IMR-90 (cell line): Measurements from ENCODE around the gene EMID1. TPM values are rescaled to one million over a fixed set of nuclear protein-coding genes. Genes with fewer than 3 reads are reported as not detected.

ENCODE experiments used
- ATAC-seq: fragments of 200-7000 bp; cut with Tn5 transposase; 2 replicates; pipeline ENCODE4 v1.9.1; 2020; ENCODE audit warnings: low read depth, mild to moderate bottlenecking, moderate library complexity
- BruUV-seq: library from RNA; stranded (reverse); fragments of 400-500 nt; replicated peaks from 2 replicates; lab custom pipeline; 2021; lab: Mats Ljungman, UMichigan
- CTCF ChIA-PET: fragments of 300-600 bp; formaldehyde crosslinking; extraction: SDS; loops from one replicate; lab custom pipeline; 2021; ENCODE audit warnings: antibody characterized with exemption; lab: Yijun Ruan, JAX
- POLR2A ChIA-PET: fragments of 300-600 bp; sonication (Branson Sonifier 250); formaldehyde crosslinking; loops from one replicate; lab custom pipeline; 2022; ENCODE audit warnings: antibody characterized with exemption; ENCODE audit not compliant: unreplicated experiment; lab: Charles Lee
- DNase-seq: peaks from one replicate; pipeline ENCODE4 v3.0.0; 2013
- H2AFZ ChIP-seq: replicated peaks from 2 replicates; pipeline ENCODE3; 2013; ENCODE audit warnings: low read length, mild to moderate bottlenecking; ENCODE audit not compliant: poor library complexity
- H2AK5ac ChIP-seq: 2 replicates; pipeline ENCODE4 v1.6.1; 2013; ENCODE audit warnings: low read depth, low read length, inconsistent platforms
- H2AK9ac ChIP-seq: replicated peaks from 2 replicates; pipeline ENCODE3; 2013; ENCODE audit warnings: mild to moderate bottlenecking, low read depth, low read length, moderate library complexity; ENCODE audit not compliant: poor library complexity
- H2BK120ac ChIP-seq: 2 replicates; pipeline ENCODE4 v1.6.1; 2013; ENCODE audit warnings: low read depth, low read length, inconsistent platforms
- H2BK15ac ChIP-seq: 3 replicates; pipeline ENCODE4 v1.6.1; 2013; ENCODE audit warnings: low read depth, low read length, inconsistent platforms
- H2BK20ac ChIP-seq: 2 replicates; pipeline ENCODE4 v1.6.1; 2013; ENCODE audit warnings: low read depth, mild to moderate bottlenecking, inconsistent platforms, low read length, moderate library complexity
- H2BK5ac ChIP-seq: 2 replicates; pipeline ENCODE4 v1.6.1; 2013; ENCODE audit warnings: mild to moderate bottlenecking, low read depth, low read length, inconsistent platforms; ENCODE audit not compliant: poor library complexity, severe bottlenecking
- H3K14ac ChIP-seq: replicated peaks from 2 replicates; pipeline ENCODE4 v1.6.1; 2013; ENCODE audit warnings: low read depth, low read length, inconsistent platforms
- H3K18ac ChIP-seq: 2 replicates; pipeline ENCODE4 v1.6.1; 2013; ENCODE audit warnings: low read depth, low read length, control low read depth
- H3K23ac ChIP-seq: 2 replicates; pipeline ENCODE4 v1.6.1; 2013; ENCODE audit warnings: low read depth, low read length, inconsistent platforms
- H3K27ac ChIP-seq: 2 replicates; pipeline ENCODE4 v1.5.1; 2013; ENCODE audit warnings: mild to moderate bottlenecking, control low read depth, low read length; ENCODE audit not compliant: insufficient read depth
- H3K27me3 ChIP-seq: 2 replicates; pipeline ENCODE4 v1.6.1; 2013; ENCODE audit warnings: low read length; ENCODE audit not compliant: control insufficient read depth, insufficient read depth
- H3K36me3 ChIP-seq: 2 replicates; pipeline ENCODE4 v1.6.1; 2013; ENCODE audit warnings: low read length, mixed read lengths; ENCODE audit not compliant: control insufficient read depth, insufficient read depth
- H3K4ac ChIP-seq: 2 replicates; pipeline ENCODE4 v1.6.1; 2013; ENCODE audit warnings: low read depth, low read length, inconsistent platforms
- H3K4me1 ChIP-seq: 2 replicates; pipeline ENCODE4 v1.6.1; 2013; ENCODE audit warnings: low read length, mixed read lengths; ENCODE audit not compliant: control insufficient read depth, insufficient read depth
- H3K4me2 ChIP-seq: 2 replicates; pipeline ENCODE4 v1.6.1; 2013; ENCODE audit warnings: low read depth, mild to moderate bottlenecking, control low read depth, low read length, moderate library complexity
- H3K4me3 ChIP-seq: 2 replicates; pipeline ENCODE4 v1.5.1; 2013; ENCODE audit warnings: low read depth, mild to moderate bottlenecking, control low read depth, low read length, moderate library complexity; ENCODE audit not compliant: insufficient read depth
- H3K56ac ChIP-seq: 2 replicates; pipeline ENCODE4 v1.6.1; 2013; ENCODE audit warnings: low read length, inconsistent platforms; ENCODE audit not compliant: insufficient read depth; ENCODE audit errors: extremely low read depth
- H3K79me1 ChIP-seq, 2 experiments: 2 replicates each; pipeline ENCODE4 v1.6.1; 2013; ENCODE audit warnings: low read length in 2 of 2, inconsistent platforms in 1 of 2, low read depth in 1 of 2
- H3K9ac ChIP-seq: 2 replicates; pipeline ENCODE4 v1.6.1; 2013; ENCODE audit warnings: low read depth, low read length, control low read depth
- H3K9me1 ChIP-seq: 2 replicates; pipeline ENCODE4 v1.6.1; 2013; ENCODE audit warnings: low read length, inconsistent platforms; ENCODE audit not compliant: insufficient read depth
- H3K9me3 ChIP-seq: 2 replicates; pipeline ENCODE4 v1.6.1; 2013; ENCODE audit warnings: low read length; ENCODE audit not compliant: control insufficient read depth, insufficient read depth
- H4K20me1 ChIP-seq: 2 replicates; pipeline ENCODE4 v1.6.1; 2013; ENCODE audit warnings: low read length, inconsistent platforms; ENCODE audit not compliant: insufficient read depth
- H4K5ac ChIP-seq: 2 replicates; pipeline ENCODE4 v1.6.1; 2013; ENCODE audit warnings: mild to moderate bottlenecking, low read depth, low read length, control low read depth
- H4K8ac ChIP-seq, 2 experiments: 2 replicates each; pipeline ENCODE4 v1.6.1; 2013; ENCODE audit warnings: low read depth in 2 of 2, low read length in 2 of 2, control low read depth in 1 of 2, inconsistent platforms in 1 of 2
- H4K91ac ChIP-seq: 2 replicates; pipeline ENCODE4 v1.6.1; 2013; ENCODE audit warnings: low read depth, low read length, inconsistent platforms; ENCODE audit not compliant: insufficient read depth
- BHLHE40 ChIP-seq: fragments of 150-350 bp; IDR thresholded peaks from 2 replicates; pipeline ENCODE4 v1.6.1; 2016; ENCODE audit warnings: mild to moderate bottlenecking, low read depth, low read length
- CEBPB ChIP-seq: IDR thresholded peaks from 2 replicates; pipeline ENCODE4 v1.6.1; 2012; ENCODE audit warnings: low read depth, low read length, improper control_type of control experiment
- CHD1 ChIP-seq: IDR thresholded peaks from 2 replicates; pipeline ENCODE4 v1.6.1; 2012; ENCODE audit warnings: low read depth, low read length, improper control_type of control experiment
- CTCF ChIP-seq: conservative IDR thresholded peaks from 2 replicates; pipeline ENCODE4 v1.5.1; 2012; ENCODE audit warnings: mild to moderate bottlenecking, low read depth, low read length, improper control_type of control experiment
- FOS ChIP-seq: fragments of 150-350 bp; IDR thresholded peaks from 2 replicates; pipeline ENCODE4 v1.6.1; 2016; ENCODE audit warnings: low read depth, low read length
- MAFK ChIP-seq: IDR thresholded peaks from 2 replicates; pipeline ENCODE4 v1.6.1; 2012; ENCODE audit warnings: low read depth, low read length, improper control_type of control experiment
- MAZ ChIP-seq: IDR thresholded peaks from 2 replicates; pipeline ENCODE4 v1.6.1; 2012; ENCODE audit warnings: low read depth, mild to moderate bottlenecking, low read length, improper control_type of control experiment, moderate library complexity, borderline replicate concordance
- MXI1 ChIP-seq: IDR thresholded peaks from 2 replicates; pipeline ENCODE4 v1.6.1; 2012; ENCODE audit warnings: low read depth, mild to moderate bottlenecking, low read length, moderate library complexity, borderline replicate concordance
- NFE2L2 ChIP-seq: fragments of 150-350 bp; IDR thresholded peaks from 2 replicates; pipeline ENCODE4 v1.6.1; 2016; ENCODE audit warnings: low read depth, mild to moderate bottlenecking, low read length
- POLR2A ChIP-seq: IDR thresholded peaks from 2 replicates; pipeline ENCODE4 v1.6.1; 2012; ENCODE audit warnings: mild to moderate bottlenecking, low read depth, low read length
- RAD21 ChIP-seq: IDR thresholded peaks from 2 replicates; pipeline ENCODE4 v1.6.1; 2012; ENCODE audit warnings: low read length, improper control_type of control experiment
- RCOR1 ChIP-seq: IDR thresholded peaks from 2 replicates; pipeline ENCODE4 v1.6.1; 2012; ENCODE audit warnings: mild to moderate bottlenecking, low read length, improper control_type of control experiment; ENCODE audit not compliant: insufficient replicate concordance
- RFX5 ChIP-seq: IDR thresholded peaks from 2 replicates; pipeline ENCODE4 v1.8.0; 2012; ENCODE audit warnings: low read depth, mild to moderate bottlenecking, low read length, moderate library complexity
- SMC3 ChIP-seq: fragments of 150-350 bp; IDR thresholded peaks from 2 replicates; pipeline ENCODE4 v1.6.1; 2016; ENCODE audit warnings: low read depth, mild to moderate bottlenecking, antibody characterized with exemption, low read length, moderate library complexity
- WGBS, 2 experiments: methylation state at CpG; one replicate each; pipeline versions ENCODE4 v1.1.5 to v1.1.7; 2013; ENCODE audit warnings: missing lambda C conversion rate in 2 of 2; ENCODE audit not compliant: insufficient read length in 1 of 2; ENCODE audit errors: extremely low coverage in 2 of 2; 5-methylcytosine and 5-hydroxymethylcytosine counted together
- dilution Hi-C: fragments of 300-500 bp; cut with HindIII; formaldehyde crosslinking; loops from one replicate; pipeline ENCODE4 v1.14.3; 2018; ENCODE audit warnings: low sequenced_read_pairs; ENCODE audit not compliant: unreplicated experiment
- in situ Hi-C: fragments of 300-500 bp; cut with MboI; formaldehyde crosslinking; loops from 3 replicates; pipeline ENCODE4 v1.14.3; 2019; ENCODE audit warnings: low sequenced_read_pairs, inconsistent platforms, mixed read lengths
- intact Hi-C: fragments of 100-400 bp; cut with micrococcal nuclease; formaldehyde crosslinking; loops from 2 replicates; pipeline ENCODE4 v1.10.0; 2022
- polyA plus RNA-seq, 3 experiments: library from polyadenylated mRNA; depleted of rRNA; stranded (reverse); fragments of >200 nt; gene quantifications; 2 replicates each; pipeline ENCODE4 v1.2.3, GENCODE V29; 2012; ENCODE audit warnings: low replicate concordance in 1 of 3
- total RNA-seq: library from RNA; depleted of rRNA; stranded (reverse); fragments of >200 nt; gene quantifications from 2 replicates; pipeline ENCODE4 v1.2.3, GENCODE V29; 2012
- TF ChIP-seq, protein P1 (sequence below): fragments of 150-350 bp; IDR thresholded peaks from 2 replicates; pipeline ENCODE4 v1.6.1; 2016; ENCODE audit warnings: low read depth, mild to moderate bottlenecking, low read length, moderate library complexity, borderline replicate concordance
- TF ChIP-seq, protein P2 (sequence below): fragments of 150-350 bp; IDR thresholded peaks from 2 replicates; pipeline ENCODE4 v1.6.1; 2017; ENCODE audit warnings: mild to moderate bottlenecking, antibody characterized with exemption, low read length, low read depth

The EMID1 gene
- total and polyA plus RNA-seq, 2 of the 4 experiments (the other 2 are of a cell fraction): 0.54 to 1.3 TPM

DNA sequence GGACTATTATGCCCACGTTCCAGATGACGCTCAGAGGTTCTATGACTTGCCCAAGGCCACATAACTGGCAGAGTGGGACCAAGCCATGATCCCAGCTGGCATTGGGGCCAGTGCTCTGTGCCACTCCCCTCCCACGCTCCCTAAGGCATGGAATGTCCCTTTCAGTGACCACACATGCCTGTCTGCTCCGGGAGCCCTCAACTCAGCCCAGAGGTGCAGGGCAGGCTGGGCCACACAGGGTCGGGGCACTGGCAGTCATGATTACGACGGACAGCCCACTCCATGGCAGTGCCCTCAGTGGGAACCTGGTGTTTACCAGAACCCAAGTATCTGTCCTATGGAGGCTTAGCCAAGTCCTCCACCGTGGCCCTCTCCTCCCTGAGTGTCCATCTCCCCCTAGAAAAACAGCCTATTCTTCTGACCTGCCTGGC, 52.1 kb downstream of the EMID1 start:
- no peak for ATAC-seq
- whole genome bisulfite sequencing, 2 experiments: 92% methylated on average over 4 of the region's 8 CpGs; no CpG with 5 or more reads in 1 of the 2 experiments
- Histone ChIP-seq H3K56ac (no peak overlapping the region), H4K91ac (no peak overlapping the region), H3K27me3 (no peaks in the 10 kb centered on the region), H3K9ac (no peak overlapping the region), H2BK120ac (no peak overlapping the region), H3K9me1 (0 out of 2 replicates have a peak, but pooled peaks cover 2% of the 10 kb centered on the region), H3K36me3 (peaks cover 9% of the 10 kb centered on the region), H2AK9ac (no peak overlapping the region), H2BK5ac (no peak overlapping the region), H4K8ac (no peak overlapping the region), H3K4me1 (no peaks in the 10 kb centered on the region), H3K79me1 (no peaks in the 10 kb centered on the region), H2AK5ac (no peak overlapping the region), H2BK20ac (no peak overlapping the region), H3K9me3 (no peaks in the 10 kb centered on the region), H4K20me1 (no peaks in the 10 kb centered on the region), H2AFZ (no peak overlapping the region), H3K4me2 (no peak overlapping the region), H3K23ac (no peak overlapping the region), H3K4me3 (no peak overlapping the region), H4K5ac (no peak overlapping the region), H3K27ac (no peak overlapping the region), H3K18ac (no peak overlapping the region), H2BK15ac (no peak overlapping the region), H3K4ac (no peak overlapping the region), H3K14ac (no peak overlapping the region)
- TF ChIP-seq POLR2A (no peak), MAZ (no peak), CEBPB (no peak), CTCF (no peak), MAFK (no peak), RCOR1 (no peak), NFE2L2 (no peak), FOS (no peak), MXI1 (no peak), RFX5 (no peak), RAD21 (no peak), CHD1 (no peak), BHLHE40 (no peak), SMC3 (no peak)
- TF ChIP-seq, protein P1, sequence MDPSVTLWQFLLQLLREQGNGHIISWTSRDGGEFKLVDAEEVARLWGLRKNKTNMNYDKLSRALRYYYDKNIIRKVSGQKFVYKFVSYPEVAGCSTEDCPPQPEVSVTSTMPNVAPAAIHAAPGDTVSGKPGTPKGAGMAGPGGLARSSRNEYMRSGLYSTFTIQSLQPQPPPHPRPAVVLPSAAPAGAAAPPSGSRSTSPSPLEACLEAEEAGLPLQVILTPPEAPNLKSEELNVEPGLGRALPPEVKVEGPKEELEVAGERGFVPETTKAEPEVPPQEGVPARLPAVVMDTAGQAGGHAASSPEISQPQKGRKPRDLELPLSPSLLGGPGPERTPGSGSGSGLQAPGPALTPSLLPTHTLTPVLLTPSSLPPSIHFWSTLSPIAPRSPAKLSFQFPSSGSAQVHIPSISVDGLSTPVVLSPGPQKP: no peak
- TF ChIP-seq, protein P2, sequence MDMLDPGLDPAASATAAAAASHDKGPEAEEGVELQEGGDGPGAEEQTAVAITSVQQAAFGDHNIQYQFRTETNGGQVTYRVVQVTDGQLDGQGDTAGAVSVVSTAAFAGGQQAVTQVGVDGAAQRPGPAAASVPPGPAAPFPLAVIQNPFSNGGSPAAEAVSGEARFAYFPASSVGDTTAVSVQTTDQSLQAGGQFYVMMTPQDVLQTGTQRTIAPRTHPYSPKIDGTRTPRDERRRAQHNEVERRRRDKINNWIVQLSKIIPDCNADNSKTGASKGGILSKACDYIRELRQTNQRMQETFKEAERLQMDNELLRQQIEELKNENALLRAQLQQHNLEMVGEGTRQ: no peak
- DNase-seq: no peak
- in situ Hi-C loops (no loop called here), dilution Hi-C loops (no loop called here), intact Hi-C loops (no loop called here)
- ChIA-PET CTCF (no interaction called here), POLR2A (interaction anchor here (0.5 to 0.7 kb wide), 2 partner anchors 66 to 638 kb away, joined by 3 to 4 read pairs; no protein-coding TSS in a partner anchor)
- no TSS peak for BruUV-seq
